Myocyte (in vitro differentiated cells): Measurements from ENCODE around the gene PDZD4. TPM values are rescaled to one million over a fixed set of nuclear protein-coding genes. Genes with fewer than 3 reads are reported as not detected.

Experiments used
- DNase-seq: peaks from one replicate; pipeline ENCODE4 v3.0.0-alpha.2; 2012; ENCODE audit warnings: low read depth
- polyA plus RNA-seq: library from polyadenylated mRNA; unstranded; fragments of >200 nt; gene quantifications from one replicate; pipeline ENCODE4 v1.2.1, GENCODE V29; 2012; ENCODE audit warnings: missing spikeins
- total RNA-seq: library from RNA; depleted of rRNA; stranded (reverse); fragments of >200 nt; gene quantifications from 2 replicates; pipeline ENCODE4 v1.2.3, GENCODE V29; 2014

The PDZD4 gene
- 0.47 and 1.4 TPM in 2 replicates for total RNA-seq
- polyA plus RNA-seq: 1.7 TPM

DNA sequence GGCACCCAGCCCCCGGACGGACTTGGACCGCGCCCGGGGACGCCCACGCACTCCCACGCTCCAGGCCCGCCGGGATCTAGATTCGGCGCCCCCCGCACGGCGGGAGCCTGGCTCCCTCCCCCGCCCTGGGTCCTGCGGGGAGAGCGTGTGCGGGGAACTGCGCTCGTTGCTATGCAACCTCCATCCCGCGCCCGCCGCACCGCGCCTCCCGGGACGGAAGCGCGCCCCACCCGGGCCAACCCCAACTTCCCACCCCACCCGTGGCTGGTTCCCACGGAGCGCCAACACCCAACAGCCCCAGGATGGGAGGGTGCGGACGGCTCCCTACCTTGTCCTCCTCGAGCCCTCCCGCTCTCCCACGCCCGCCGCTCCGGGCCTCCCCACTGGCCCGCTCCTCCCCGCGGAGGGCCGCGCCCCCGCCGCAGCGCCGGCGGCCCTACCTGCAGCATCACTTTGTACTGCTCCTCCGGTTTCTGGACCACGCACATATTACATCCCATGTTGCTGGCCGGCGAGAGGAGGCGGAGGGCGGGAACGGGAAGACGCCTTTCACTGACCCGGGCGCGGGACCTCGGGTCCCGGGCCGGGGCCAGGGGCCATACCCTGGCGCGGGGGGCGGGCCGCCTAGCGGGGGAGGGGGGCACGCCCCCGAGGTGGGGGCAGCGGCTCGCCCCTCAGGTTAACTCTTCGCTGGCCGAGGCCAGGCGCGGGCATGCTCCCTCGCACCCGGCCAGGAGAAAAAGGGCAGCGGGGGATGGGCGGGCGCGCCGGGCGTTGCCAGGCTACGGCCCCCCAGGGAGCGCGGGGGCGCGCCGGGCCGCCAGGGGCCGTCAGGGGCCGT lies at the start of gene PDZD4:
Gene PDZD4, minus strand, starts transcription at position 746 of the 841 bp plus-strand sequence. Its CDS starts 246 bp downstream, at position 500.
- DNase-seq: no peak

GRCh38 chrX:153879741-153880439 lies 49.5 kb upstream of the PDZD4 start:
- DNase-seq: no peak

DNA sequence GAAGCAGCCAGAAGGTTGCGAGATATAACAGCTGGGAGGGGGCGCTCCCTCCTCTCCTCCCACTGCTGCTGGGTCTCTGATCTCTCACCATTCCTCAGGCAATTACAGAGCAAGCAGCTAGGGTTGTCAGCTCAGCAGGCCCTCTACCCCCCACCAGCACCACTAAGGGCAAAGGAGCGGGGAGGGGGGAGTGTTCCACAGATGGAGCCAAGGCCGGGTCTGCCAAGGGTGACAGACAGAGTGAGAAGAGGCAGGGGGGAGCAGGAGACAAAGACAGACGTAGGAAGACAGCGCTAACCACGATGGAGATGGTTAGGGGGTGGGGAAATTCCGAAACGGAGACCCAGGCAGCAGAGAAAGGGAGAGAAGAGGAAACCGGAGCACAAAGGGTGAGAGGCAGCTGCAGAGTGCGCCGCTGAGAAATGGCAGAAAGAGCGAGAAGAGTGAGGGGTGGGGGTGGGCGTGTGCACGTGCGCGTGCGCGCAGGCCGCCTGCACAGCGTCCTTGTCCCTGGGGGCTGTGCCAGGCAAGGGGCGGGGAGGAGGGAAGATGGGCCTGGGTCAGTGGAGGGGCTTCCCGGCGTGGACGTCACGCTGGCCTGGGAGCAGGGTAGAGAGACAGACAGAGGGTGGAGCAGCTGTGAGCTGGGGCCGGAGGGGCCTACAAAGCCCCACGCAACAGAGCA lies 48.8 kb upstream of the PDZD4 start:
- no peak for DNase-seq

DNA sequence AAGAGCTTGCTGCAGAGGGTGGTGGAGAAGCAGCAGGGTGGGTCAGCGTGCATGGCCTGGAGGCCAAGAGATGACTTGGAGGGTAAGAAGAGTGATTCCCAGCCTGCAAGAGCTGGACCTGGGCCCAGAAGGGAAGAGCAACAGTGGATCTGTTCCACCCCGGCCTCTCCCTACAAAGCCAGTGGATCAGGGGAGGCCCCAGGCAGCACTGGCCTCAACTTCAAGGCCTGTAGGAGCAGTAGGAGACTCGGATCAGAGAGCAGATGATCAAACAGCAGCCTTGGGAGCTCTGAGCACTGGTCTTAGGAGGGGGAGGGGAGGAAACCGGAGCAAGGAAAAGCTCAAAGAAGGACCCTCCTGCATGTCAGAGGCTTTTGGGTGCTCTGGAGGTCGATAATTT lies 48.0 kb upstream of the PDZD4 start:
- DNase-seq: no peak

DNA sequence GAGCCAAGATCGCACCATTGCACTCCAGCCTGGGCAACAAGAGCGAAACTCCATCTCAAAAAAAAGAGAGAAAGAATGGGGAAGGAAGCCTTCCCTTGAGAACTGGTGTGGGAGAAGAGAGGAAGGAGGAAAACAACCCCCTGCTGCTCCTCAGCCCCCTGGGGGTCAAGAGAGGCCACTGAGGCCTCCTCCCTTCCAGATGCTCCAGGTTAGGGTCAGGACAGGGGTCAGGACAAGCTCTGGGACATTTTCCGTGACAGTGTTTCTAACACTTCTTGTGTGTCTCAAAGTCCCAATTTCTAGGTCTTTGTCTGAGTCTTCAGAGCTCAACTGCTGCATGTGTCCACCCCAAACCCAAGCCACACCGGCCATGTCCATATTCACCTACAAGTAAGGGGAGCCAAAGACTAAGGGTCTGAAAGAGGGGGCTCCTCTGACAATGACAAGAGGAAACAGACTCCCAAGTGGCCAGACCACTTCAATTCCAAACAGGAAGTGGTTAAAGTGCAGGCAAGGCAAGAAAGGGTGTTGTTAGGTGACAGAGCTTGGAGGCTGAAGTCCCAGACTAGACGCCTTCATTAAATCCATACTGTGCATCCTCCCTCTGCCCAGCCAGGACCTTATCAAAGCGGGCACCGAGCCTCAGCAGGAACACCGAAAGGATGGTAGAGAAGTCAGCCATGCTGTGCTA lies 47.4 kb upstream of the PDZD4 start:
- DNase-seq: no peak

- DNase-seq: no peak
These were observed 45.8 kb upstream of the PDZD4 start for GRCh38 chrX:153876112-153876491.

DNA sequence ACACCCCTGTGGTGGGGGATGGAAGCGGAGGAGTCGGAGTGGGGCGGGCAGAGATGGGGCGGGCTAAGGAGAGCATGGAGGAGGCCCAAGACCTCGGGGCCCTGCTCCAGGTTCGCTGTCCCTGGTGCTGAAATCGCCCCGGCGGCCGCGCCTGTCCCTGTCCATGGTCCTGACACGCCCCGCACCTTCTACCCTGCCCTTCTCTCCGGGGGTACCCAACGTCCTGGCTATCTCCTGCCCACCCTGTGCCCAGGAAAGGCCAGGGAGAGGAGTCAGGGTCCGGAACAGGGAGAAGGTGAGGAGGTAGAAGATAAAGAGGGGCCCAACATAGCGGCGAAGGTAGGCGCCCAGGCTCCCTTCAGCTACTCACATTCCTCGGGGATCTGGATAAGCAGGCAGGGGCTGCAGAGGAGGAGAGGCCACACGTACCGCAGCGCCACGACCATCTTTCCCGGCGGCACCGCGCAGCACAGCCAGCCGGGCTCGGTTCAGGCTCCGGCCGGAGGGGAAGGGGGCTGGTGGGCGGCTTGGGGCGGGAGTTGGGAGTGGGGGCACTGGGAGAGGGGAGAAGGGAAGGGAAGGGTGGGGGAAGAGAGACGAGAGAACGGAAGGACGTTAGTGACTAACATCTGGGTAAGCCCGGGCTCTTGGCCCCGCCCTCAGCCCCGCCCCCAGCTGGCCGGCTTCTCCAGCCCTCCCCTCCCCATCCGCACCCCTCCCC lies 45.2 kb upstream of the PDZD4 start:
- DNase-seq: peak; percentile 31

GRCh38 chrX:153874366-153875125 lies 44.2 kb upstream of the PDZD4 start:
- DNase-seq: no peak

DNA sequence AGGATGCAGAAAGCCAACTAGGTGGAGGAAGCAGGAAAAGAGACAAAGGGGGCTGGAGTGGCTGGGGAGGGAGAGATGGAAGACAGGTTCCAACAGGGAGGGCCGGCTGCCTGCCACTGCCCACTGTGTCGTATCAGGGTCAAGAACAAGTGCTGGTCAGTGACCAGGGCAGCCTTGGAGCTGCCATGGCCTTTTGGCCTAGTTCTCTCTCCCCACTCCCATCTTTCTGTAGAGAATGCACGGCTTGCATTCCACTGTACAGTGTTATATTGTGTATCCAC lies 43.7 kb upstream of the PDZD4 start:
- DNase-seq: no peak

GRCh38 chrX:153873282-153874084 lies 43.1 kb upstream of the PDZD4 start:
- no peak for DNase-seq

DNA sequence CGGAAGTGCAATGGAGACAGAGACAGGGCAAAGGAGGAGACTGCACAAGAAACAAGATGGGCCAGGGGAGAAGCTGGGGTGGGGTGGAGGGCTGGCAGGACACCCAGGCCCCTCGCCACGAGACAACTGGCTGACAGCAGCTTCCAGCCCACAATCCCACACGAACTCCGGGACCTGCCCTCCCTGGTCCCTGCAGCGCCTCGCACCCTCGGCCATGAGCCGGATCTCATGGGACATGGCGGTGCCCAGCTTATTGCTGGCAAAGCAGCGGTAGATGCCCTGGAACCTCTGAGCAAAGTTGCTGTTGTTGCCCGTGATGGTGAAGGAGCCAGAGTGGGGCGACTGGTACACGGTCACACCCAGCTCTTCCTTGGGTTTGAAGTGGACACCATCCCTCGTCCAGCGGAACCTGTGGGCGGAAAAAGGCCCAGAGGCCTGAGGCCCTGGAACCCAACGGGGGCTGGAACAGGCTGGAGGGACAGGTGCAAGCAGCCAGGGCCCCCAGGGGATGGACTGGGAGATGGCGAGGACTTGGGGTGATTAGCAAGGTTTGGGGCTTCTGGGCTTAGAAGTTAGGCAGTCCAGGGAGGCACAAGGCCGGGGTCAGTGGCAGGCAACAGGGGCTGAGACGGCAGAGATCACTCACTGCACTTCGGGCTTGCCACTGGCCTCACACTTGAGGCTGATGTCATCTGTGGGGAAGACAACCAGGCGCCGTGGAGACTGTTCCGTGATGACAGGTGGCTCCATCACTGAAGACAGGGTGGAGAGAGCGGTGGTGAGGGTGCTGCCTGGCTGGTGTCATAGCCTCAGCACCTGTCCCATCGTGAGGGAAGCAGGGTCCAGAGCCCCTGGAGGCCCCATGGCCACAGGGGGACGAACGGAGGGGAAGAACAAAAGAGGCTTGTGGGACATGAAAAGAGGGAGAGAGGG lies 41.9 kb upstream of the PDZD4 start:
- peak; percentile 59 for DNase-seq

DNA sequence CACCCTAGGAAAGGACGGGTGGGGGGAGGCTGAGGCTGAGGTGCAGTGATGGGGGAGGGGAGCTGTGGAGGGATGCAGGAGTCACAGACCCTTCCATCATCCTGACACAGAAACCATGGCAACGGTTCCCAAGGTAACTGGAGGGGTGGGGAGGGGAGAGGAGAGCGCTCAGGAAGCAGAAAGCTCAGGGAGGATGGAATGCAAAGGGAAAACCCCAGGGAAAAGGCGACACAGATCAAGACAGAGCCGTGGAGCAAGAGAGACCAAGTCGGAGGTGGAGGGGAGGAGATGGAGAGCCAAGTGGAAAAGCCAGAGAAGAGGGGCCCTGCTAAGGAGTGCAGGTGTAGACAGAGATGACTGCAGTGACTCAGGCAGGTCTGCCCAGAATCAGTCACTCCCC lies 41.1 kb upstream of the PDZD4 start:
- DNase-seq: no peak

GRCh38 chrX:153870791-153871360 lies 40.5 kb upstream of the PDZD4 start:
- no peak for DNase-seq

- DNase-seq: no peak
These were observed 39.9 kb upstream of the PDZD4 start for GRCh38 chrX:153870288-153870690.

- no peak for DNase-seq
These were observed 39.3 kb upstream of the PDZD4 start for GRCh38 chrX:153869473-153870287.

- DNase-seq: no peak
These were observed 38.5 kb upstream of the PDZD4 start for GRCh38 chrX:153868576-153869472.
